ENCODE measurements around the gene IFT52.

The IFT52 gene

DNA sequence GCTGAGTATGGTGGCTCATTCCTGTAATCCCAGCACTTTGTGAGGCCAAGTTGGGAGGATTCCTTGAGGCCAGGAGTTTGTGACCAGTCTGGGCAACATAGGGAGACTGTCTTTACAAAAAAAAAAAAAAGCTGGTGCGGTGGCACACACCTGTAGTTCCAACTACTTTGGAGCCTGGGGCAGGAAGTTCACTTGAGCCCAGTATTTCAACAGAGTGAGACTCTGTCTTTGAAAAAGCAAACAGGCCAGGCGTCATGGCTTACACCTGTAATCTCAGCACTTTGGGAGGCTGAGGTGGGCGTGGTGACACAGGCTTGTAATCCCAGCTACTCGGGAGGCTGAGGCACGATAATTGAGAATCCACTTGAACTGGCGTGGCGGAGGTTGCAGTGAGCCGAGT, 104.8 kb downstream of the IFT52 start:
- no peak for DNase-seq
